GM12892 (cell line): ENCODE results near the gene PCDHA1.

Experiments used
- POLR2A ChIP-seq: IDR thresholded peaks from 2 replicates; pipeline ENCODE4 v1.6.1; 2011; ENCODE audit warnings: low read depth, low read length, control low read depth
- POLR2AphosphoS5 ChIP-seq: IDR thresholded peaks from 2 replicates; pipeline ENCODE4 v1.6.1; 2011; ENCODE audit warnings: low read depth, low read length, control low read depth

- TF ChIP-seq POLR2A (no peak), POLR2AphosphoS5 (no peak)
Measured at GRCh38 chr5:141042555-141042954, 256.6 kb downstream of the PCDHA1 start.
